Fibroblast of skin of right quadriceps (primary cell): ENCODE measurements around the gene PRXL2A.
A peak's percentile ranks its signal among the peaks of the same experiment; 100 is the strongest.

Experiments
- DNase-seq: peaks from one replicate; pipeline ENCODE4 v3.0.0-alpha.2; 2013

Gene PRXL2A

DNA sequence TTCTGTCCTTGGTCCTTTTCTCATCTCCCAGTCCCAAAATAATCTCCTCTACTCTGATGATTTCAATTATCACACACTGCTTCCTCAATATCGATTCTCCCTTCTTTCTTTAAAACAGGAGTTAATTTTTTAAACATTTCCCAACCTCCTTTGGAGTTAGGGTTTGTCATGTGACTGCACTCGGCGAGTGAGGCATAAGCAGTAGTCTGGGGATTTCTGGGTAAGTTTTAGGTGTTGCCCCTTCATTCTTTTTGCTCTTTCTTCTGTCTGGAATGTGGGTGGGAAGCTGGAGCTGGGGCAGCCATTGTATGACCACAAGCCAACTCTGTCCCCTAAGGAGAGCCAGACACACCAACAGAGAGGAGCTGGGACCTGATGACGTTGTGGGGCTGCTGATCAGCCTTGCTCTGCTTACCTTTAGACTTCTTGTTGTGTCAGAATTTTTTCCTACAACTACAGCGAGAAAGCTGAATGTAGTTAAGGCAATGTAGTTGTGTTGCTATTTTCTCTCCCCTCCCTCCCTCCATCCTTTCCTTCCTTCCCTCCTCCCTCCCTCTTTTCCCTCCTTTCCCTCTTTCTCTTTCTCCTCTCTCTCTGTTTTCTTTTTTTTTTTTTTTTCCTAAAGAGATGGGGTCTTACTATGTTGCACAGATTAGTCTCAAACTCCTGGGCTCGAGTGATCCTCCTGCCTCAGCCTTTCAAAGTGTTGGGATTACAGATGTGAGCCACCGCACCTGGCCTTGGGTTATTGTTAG lies 39.3 kb downstream of the PRXL2A start:
- no peak for DNase-seq

DNA sequence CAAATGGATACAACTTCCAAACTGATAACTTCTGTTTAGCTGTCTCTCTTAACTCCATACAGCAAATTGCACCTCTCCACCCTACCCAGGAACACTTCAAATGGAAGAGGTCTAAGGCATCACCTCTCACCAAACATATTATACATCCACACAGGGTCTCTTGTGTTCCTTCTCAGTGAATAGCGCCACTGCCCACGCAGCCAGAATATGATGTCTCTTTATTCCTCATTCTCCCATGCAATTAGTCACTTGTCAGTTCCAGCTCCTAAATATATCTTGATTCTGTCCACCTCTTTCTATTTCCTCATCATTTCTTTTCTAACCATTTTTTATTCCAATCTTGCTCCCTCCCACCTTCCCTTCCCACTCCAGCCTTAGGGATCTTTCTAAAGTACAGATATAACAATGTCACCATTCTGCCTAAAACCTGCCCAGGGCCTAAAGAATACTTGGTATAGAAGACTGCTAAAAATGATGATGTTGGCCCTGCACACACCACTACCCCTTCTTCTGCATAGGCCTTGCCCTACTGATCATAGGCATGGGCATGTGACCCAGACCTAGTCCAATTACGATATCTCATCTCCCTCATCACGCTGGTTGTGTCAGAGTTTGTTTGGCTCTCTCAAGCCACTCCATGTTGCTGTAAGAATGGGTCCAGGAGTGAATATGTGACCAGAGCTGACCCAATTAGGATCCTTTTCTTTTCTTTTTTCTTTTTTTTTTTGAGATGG lies 40.0 kb downstream of the PRXL2A start:
- DNase-seq, result no peak

DNA sequence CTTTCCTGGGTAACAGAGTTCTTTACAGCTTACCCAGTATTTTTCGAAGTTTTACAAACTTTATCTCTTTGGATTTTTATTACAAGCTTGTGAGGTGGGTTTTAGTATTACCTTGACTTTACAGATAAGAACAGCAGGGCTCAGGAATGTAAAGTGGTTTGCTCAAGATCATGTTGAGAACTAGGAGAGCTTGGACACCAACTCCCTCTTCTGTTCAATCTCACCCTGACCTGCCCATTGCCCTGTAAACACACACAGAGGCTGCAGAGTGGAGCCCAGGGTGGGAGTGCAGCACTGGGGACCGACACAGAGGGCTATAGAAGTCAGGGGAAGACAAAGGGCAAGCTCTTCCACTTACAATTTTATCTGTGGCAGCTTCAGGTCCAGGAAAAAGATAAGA lies 41.2 kb downstream of the PRXL2A start:
- DNase-seq, result no peak

DNA sequence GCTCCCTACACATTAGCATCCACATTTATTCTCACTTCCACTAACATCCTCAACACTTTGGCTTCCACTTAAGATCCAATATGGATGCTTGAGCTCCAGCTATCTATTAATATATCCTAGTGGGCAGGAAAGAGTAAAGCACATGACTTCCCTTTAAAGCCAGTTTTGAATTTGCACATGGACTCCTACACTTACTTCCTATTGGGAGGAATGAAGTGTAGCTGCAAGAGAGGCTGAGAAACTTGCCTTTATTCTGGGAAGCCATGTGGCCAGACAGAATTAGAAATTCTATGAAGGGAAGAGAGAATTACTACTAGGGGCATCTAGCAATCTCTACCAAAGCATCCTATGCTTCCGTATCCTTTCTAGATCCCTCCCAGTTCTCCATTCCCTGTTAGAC lies 42.8 kb downstream of the PRXL2A start:
- DNase-seq, result no peak

DNA sequence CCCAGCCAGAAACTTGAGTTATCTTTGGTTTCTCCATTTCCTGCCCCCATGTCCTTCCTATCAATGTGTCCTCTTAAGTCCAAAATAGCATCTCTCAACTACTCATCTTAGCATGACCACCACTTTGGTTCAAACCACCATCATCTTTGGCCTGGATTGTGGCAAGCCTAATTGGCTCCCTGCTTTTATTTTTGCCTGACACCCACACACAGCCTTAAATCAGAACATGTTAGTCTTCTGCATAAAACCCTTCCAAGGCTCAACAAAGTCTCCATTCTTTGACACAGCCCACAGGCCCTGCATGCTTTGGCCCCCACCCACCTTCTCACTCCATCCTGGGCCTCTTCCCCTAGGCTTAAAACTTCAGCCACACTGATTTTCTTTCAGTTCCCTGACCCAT lies 43.7 kb downstream of the PRXL2A start:
- DNase-seq, result no peak

DNA sequence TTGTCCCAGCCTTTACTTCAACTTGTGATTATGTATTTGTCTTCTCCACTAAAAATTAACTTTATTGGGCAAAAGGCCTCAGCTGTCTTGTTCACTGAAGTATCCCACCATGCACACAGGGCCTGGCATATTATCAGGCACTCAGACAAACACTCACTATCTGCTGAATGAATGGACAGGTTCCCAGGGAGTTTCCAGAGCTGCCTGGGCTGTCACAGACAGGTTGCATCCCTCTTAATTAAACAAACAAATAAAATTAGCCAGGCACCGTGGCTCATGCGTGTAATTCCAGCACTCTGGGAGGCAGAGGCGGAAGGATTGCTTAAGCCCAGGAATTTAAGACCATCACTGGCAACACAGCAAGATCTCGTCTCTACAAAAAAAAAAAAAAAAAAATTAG lies 44.3 kb downstream of the PRXL2A start:
- no peak for DNase-seq

DNA sequence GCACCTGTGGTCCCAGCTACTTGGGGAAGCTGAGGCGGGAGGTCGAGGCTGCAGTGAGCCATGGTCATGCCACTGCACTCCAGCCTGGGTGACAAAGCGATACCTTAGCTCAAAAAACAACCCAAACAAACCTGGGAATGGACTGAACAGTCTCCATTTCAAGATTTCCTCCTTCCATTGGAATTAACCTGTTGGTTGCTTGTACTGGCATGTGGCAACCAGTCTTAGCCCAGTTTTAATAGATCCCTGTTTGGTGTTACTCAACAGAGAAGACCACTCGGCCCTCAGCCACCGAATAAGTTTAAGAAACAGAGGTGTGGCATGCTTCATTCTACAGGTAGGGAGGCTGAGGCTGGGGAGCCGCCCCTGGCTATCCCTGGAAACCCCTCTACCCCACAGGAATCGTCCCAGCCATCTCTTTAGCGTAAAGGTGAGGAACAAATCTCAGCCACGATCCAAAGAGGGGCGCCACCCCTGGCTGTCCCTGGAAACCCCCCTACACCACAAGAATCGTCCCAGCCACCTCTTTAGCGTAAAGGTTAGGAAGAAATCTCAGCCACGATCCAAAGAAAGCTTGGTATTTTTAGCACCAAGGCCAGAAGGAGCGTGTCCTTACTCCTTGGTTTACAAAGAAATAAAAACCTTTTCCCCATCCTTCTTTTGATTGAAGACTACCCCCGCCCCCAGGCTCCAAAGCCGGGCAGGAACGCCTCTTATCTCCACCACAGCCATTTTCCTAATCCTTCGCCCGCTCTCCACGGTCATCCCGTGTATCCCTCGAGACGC lies 44.9 kb downstream of the PRXL2A start:
- no peak for DNase-seq

DNA sequence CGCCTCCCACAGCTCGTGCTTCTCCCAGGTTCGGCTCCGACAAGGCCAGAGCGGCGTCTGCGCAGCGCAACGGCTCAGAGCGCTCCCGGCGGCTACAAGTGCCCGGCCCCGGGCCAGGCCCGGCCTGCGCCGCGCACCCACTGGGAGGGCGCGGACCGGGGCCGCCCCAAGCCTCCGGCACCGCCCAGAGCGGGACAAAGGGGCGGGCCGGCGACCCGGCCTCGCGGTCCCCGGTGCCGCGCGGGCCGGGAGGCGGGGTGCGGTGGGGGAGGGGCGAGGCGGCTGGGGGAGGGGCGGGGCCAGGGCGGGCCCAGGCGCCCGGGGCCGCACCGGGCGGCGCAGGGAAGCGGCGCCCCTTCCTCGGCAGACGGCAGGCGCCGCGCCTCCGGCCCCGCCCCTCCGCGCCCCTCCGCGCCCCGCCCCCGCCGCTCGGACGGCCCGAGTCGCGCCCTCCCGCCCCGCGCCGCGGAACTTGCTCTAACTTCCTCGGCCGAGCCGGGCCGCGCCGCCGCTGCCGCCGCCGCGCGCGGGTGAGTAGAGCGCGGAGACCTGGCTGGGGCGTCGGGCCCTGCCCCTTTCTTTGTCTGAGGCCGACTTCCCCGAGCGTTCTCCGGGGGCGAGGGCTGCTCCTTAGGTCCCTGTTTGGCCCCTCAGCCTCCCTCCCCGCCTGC lies 45.6 kb downstream of the PRXL2A start, which contains the start of gene TSPAN14:
Gene TSPAN14 (plus strand): TSS at position 469 of the 671 bp plus-strand sequence. CDS start 34,924 bp downstream, outside the sequence.
- DNase-seq, result peak; percentile 72

DNA sequence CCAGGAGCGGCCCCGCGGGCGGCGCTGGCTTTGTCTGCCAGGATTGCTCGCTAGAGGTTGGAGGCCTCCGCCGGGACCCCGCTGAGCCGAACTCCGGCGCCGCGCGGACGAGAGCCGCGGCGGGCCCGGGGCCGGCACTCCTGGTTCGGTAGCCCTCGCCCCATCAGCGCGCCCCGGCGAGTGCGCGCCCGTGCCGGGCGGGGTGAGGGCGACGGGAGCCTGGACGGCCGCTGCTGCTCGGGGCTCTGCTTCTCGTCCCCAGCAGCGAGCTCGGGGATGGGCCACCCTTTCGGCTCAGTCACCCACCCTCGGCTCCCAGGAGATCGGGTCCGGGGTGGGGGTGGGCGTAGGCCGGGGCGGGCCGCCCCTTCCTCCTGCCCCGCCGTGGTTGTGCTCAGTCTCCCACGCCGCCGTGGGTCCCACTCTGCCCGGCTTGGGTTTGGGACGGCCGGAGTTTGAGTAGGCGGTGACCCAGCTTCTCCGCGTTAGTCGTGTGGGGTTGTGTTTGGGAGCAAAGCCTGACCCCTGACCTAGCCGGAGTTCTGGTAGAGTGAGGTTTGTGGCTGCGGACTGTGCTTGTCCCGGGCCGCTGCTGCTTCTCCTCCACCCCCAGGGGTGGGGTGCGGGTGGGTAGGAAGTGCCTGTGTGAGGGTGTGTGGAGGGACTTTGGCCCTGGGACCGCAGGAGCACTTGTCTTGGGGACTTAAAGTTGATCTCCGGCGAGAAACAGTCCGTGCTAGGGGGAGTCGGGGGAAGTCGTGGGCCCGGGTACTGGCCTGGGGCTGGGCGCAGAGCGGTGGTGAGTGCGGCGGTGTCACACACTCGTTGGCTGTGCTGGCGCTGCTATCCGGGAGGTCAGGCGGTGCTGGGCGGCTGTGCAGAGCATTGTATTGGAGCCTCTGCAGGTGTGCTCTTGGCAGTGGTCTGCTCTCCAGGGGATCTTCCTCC lies 46.4 kb downstream of the PRXL2A start:
- DNase-seq, result no peak

DNA sequence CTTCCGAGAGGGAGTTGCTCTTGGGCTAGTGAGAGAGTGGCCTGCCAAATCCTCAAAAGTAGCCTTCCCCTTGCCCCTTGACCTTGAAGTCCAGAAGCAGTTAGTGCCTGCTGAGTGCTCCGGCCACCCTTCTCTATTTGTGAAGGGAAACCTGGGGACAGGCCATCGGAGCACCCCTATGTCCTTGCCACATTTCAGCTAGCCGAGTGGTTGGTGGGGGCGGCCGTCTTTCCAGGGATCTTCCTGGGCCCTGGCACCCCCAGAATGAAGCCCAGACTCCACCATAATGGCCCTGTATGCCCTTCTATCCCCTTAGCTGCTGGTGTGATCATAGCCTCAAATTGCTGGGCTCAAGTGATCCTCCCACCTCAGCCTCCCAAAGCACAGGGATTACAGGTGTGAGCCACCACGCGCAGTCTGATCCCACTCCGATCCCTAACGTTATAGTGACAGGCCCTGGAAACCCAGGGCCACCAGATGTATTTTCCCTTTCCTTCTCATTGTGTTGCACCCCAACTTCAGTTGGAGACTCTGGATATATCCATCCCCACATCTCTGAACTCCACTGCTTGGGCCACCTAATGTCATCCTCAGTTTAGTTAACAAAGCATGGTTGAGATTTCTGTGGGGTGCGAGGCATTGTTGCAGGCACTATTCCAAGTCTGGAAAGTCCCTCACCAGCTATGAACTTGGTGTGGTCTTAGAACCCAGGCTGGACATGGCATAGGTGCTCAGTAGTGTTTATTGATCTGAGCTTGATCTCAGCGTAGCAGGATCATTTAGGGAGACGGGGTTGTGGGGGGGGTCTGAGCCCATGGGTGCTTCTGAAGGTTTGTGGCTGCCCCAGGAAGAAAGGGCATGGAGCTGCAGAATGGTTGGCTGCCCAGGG lies 47.4 kb downstream of the PRXL2A start:
- no peak for DNase-seq

DNA sequence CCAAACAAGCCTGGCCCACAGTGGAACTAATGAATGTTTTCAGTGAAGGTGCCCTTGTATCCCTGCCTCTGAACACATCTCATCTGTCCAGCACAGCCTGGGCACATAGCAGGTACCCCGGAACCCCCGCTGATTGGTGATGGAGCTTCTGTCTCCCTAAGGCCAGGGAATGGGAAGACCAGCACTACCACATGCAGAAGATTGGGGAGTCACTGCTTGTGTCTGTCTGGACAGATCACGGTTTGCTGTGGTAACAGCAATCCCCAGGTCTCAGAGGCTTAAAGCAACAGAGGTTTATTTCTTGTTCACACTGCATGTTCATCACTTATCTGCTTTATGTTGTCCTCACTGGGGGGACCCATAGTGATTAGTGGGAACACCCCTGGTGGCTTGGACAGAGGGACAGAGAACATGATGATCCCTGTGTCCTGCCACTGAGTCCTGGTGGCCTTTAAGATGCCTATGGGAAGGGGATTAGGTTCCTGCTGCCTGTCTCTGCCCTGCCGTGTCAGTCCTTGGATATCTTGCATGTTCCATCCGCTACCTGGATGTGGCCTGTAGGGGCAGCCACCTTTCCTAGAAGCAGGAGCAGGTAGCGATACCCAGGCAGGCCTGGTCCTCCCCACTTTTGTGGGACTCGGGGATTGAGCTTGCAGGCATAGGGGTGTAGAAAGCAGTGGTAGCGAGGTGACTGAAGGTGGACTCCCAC lies 49.4 kb downstream of the PRXL2A start:
- DNase-seq, result no peak

DNA sequence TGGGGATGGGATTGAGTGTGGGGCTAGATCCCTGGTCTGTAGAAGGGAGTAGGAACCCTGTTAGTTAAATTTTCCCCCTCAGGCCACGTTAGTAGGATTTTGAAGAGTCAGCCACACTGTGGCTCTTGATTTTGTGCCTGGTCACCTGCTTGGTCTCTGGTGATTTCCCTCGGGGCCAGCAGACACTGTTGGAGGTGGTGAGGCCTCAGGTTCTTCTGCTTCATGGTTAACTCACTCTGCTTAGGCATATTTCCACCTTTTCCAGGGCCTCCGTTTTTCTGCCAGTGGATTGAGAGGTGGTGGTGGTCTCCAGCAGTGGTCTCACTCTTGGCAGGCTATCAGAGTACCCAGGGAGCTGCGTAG lies 49.9 kb downstream of the PRXL2A start:
- DNase-seq, result no peak

DNA sequence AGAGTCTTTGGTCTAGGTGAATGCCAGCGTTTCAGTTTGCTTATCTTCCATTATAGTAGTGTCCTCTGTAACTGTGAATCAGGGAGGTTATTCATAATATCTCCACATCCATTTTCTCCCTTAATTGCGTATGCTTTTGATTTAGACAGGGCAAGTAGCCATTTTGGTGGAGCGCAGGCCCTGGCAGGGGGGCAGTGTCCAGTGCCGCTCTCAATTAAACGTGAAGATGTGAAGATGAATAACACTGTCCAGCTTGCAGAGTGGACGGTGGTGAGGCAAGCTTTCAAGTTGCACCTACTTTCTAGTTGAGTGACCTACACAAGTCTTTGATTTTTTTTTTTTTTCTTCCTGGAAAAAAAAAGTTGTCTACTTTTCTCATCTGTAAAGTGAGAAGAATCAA lies 50.3 kb downstream of the PRXL2A start:
- no peak for DNase-seq

DNA sequence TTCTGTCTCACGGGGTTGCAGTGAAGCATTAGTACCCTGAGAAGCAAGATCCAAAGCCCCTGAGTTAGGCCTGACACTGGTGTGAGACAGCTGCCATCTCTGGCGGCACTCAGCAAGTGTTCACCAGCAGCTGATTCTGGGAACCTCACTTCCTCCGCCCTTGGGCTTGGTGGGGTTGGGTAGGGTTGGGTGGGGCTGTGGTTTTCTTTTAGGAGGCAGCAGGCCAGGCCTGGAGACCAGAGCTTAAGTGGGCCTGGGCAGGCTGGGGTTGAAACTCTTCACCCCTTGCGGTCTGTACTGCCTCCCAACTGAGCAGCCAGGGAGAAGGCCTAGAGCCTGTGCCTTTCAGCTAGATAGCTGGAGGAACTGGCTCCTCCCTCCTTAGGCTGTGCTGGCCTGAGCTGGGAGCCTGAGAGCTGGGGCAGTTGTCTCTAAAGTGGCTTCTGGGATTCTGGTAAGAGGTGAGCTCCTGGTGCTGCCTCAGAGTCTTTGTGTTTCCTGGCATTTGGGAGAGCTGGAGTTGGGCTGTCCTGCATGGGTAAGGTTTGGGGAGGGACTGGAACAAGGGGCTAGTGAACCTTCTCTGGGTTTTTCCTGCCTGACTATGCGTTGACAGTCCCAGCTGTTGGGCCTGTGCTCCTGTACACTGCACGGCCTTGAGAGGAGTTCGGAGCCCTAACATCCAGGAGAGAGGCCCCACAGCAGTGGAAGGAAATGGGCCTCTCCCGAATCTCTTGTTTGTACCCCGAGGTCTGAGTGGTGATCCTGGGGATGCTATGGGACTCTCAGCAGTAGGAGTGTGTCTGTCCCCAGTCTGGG lies 50.9 kb downstream of the PRXL2A start:
- no peak for DNase-seq

DNA sequence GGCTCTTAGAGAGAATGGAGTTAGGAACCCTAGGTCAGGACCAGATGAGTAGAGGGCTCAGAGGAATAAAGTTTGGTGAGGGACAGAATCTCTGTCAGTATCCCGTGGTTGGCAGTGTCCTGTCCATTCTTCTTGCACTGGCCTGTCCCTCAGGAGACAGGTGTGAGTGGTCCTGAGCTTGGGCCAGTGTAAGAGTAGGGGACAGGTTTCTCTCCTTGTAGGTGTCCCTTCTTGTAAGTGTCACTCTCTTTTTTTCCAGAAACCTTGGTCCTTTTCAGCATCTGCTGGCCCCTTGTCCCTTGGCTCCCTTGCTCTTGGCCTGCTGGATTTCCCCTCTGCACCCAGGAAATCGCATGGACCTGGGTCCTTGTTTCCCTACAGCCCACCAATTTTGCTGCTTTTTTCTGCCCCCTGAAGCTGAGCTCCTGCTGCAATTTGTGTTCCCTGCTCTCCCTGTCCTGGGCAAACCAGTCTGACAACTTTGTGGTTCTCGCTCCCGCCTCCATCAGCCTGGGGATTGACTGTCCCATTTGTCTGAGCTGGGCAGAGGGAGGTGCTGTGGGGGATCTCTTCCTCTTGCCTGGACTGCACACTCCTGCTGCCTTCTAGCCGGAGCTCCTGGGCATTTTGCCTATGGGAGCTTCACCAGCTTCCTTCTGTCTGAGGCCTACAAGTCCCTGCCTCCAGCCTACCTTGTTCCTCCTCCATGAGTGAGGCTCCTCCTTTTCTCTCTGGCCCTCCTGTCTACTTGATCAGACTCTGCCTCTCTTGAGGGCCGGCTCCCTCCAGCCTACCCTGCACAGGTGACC lies 52.3 kb downstream of the PRXL2A start:
- DNase-seq, result no peak

DNA sequence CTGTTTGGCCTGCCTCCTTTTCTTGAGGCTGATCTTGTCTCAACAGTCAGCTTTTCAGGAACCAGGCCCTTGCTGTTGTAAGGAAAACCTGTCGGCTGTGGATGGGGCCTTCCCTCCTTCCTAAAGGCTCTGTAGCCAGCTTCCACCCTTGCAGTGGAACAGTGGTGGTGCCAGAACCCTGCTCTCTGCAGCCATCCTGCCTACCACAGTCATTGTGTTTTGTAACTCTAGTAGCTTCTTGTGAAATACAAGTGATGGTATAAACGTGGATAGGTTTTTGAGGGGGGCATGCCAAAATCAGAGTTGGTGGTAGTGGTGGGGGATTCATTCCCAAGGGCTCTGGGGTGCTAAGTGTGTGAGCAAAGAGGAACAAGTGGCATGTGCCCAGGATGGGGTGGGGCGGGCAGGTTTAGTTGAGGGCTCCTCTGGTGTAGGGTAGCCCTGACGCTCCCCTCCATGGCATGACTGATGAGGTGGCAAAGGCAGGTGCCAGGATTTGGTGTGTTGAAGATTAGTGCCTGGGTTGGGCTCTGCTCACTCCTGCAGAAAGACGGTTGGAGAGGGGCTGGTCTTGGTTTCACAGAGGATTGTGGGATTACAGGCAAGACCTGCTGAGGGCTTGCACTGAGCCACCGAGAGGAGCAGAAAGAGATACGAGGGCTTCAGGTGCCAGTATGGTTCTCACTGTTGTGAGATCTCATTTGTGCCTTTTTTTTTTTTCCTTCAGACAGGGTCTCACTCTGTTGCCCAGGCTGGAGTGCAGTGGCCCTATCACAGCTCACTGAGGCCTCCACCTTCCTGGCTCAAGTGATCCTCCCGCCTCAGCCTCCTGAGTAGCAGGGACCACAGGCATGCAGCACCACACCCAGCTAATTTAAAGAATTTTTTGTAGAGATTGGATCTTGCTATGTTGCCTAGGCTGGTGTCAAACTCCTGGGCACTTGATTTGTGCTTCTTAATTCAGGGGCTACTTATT lies 53.1 kb downstream of the PRXL2A start:
- no peak for DNase-seq
